ENCODE measurements around the gene HTR5A.

Gene HTR5A

DNA sequence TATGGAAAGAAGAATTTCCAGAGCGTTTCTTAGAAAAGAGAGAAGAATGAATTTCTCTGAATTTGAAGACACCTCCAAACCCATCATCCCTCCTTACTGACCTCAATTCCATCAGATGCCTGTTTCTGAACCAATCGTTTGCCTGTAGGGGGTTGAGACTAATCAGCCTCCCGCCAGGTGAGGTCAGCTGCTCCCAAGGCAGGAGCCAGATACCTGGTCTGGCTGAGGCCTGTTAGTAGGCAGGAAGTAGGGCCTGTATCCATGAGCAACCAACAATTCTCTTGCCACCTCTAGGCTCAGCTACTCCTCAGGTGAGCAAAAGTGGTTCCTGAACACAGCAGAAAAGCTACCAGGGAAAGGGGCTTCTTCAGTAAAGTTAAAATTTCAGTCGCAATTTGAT is 50.3 kb downstream of the HTR5A start:
- TF ChIP-seq CTCF (IDR thresholded peaks at IDR 0.05; ENCODE audit: borderline replicate concordance, insufficient read depth, low read depth, low read length): no peak
- H3K4me3 ChIP-seq (ENCODE audit: low read depth, low read length): no peak overlapping the region

- TF ChIP-seq CTCF (IDR thresholded peaks at IDR 0.05; ENCODE audit: borderline replicate concordance, insufficient read depth, low read depth, low read length): no peak
- H3K4me3 ChIP-seq (ENCODE audit: low read depth, low read length): no peak overlapping the region
Observed at GRCh38 chr7:155122831-155123230, 52.7 kb downstream of the HTR5A start.

DNA sequence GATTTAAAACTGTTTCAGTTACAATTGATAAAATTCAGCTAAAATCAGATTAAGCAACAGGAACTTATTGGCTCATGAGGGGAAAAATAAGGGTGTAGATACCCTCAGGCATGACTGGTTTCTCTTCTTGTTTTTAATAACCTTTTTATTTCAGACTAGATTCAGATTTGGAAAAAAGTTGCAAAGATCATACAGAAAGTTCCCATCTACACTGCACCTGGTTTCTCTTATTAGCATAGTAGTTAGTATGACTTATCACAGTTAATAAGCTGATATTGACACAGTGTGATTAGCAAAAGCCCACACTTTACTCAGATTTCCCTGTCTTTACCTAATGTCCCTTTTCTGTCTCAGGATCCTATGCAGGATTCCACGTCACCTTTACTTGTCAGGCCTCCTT is 53.3 kb downstream of the HTR5A start:
- no peak for TF ChIP-seq CTCF (IDR thresholded peaks at IDR 0.05; ENCODE audit: borderline replicate concordance, insufficient read depth, low read depth, low read length)
- no peak overlapping the region for H3K4me3 ChIP-seq (ENCODE audit: low read depth, low read length)

GRCh38 chr7:155124706-155125105 is 54.6 kb downstream of the HTR5A start:
- TF ChIP-seq CTCF (IDR thresholded peaks at IDR 0.05; ENCODE audit: borderline replicate concordance, insufficient read depth, low read depth, low read length): no peak
- no peak overlapping the region for H3K4me3 ChIP-seq (ENCODE audit: low read depth, low read length)

GRCh38 chr7:155129186-155129585 is 59.1 kb downstream of the HTR5A start:
- H3K4me3 ChIP-seq (ENCODE audit: low read depth, low read length): no peak overlapping the region

DNA sequence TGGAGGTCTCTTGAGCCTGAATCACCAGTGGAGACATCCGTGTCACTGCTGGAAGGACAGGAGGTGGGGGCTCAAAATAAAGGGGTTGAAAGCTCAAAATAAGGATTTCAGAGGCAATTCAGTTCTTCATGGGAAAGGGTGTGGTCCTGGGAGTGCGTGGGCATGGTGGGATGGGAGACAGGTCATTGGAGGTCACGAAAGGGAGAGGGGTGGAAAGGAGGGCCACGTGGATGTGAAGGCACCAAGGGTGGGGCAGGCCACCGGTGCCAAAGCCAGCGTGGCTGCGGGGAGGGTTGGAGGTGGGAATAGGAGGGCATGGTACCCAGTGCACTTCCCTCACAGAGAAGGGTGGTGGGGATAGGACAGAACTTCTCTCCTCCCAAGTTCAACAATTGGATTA is 59.7 kb downstream of the HTR5A start:
- no peak overlapping the region for H3K4me3 ChIP-seq (ENCODE audit: low read depth, low read length)
- TF ChIP-seq CTCF (IDR thresholded peaks at IDR 0.05; ENCODE audit: borderline replicate concordance, insufficient read depth, low read depth, low read length): no peak

More at GRCh38 chr7:155129186-155129585, 59.1 kb downstream of the HTR5A start:
- TF ChIP-seq CTCF (IDR thresholded peaks at IDR 0.05; ENCODE audit: borderline replicate concordance, insufficient read depth, low read depth, low read length): no peak

GRCh38 chr7:155130493-155130892 is 60.4 kb downstream of the HTR5A start:
- H3K4me3 ChIP-seq (ENCODE audit: low read depth, low read length): no peak overlapping the region
- TF ChIP-seq CTCF (IDR thresholded peaks at IDR 0.05; ENCODE audit: borderline replicate concordance, insufficient read depth, low read depth, low read length): no peak
